GM23338 (cell line): ENCODE results near the gene PALLD. TPM values are rescaled to one million over a fixed set of nuclear protein-coding genes. Genes with fewer than 3 reads are reported as not detected.

ENCODE experiments used
- ATAC-seq: fragments of 200-7000 bp; cut with Tn5 transposase; 3 replicates; pipeline ENCODE4 v1.9.1; 2020
- DNase-seq: peaks from one replicate; pipeline ENCODE4 v3.0.0-alpha.2; 2015; ENCODE audit warnings: low spot score
- H2AFZ ChIP-seq: fragments of 200-600 bp; sonication (generic); 2 replicates; pipeline ENCODE4 v1.8.0; 2016; ENCODE audit warnings: antibody characterized with exemption, mild to moderate bottlenecking, moderate library complexity
- H3F3A ChIP-seq: fragments of 200-600 bp; sonication (generic); replicated peaks from 2 replicates; pipeline ENCODE4 v1.8.0; 2017; ENCODE audit warnings: antibody characterized with exemption, mixed run types, low read depth
- H3K27ac ChIP-seq: fragments of 200-600 bp; sonication (generic); 2 replicates; pipeline ENCODE4 v1.6.1; 2016; ENCODE audit warnings: low read depth
- H3K27me3 ChIP-seq: fragments of 200-600 bp; sonication (generic); 2 replicates; pipeline ENCODE4 v1.8.0; 2016; ENCODE audit warnings: mild to moderate bottlenecking, mixed run types, moderate library complexity; ENCODE audit not compliant: insufficient read depth
- H3K36me3 ChIP-seq: fragments of 200-600 bp; sonication (generic); 2 replicates; pipeline ENCODE4 v1.8.0; 2016; ENCODE audit warnings: mild to moderate bottlenecking; ENCODE audit not compliant: insufficient read depth
- H3K4me1 ChIP-seq: fragments of 200-600 bp; sonication (generic); 2 replicates; pipeline ENCODE4 v1.8.0; 2016; ENCODE audit warnings: mild to moderate bottlenecking, moderate library complexity; ENCODE audit not compliant: insufficient read depth
- H3K4me2 ChIP-seq: fragments of 200-600 bp; sonication (generic); 2 replicates; pipeline ENCODE4 v1.7.1; 2017; ENCODE audit warnings: mixed run types
- H3K4me3 ChIP-seq: fragments of 200-600 bp; sonication (generic); 2 replicates; pipeline ENCODE4 v1.6.1; 2016; ENCODE audit warnings: mixed run types
- H3K79me2 ChIP-seq: fragments of 200-600 bp; sonication (generic); replicated peaks from 2 replicates; pipeline ENCODE4 v1.8.0; 2017; ENCODE audit warnings: mild to moderate bottlenecking; ENCODE audit not compliant: insufficient read depth
- H3K9me2 ChIP-seq: fragments of 200-600 bp; sonication (generic); 2 replicates; pipeline ENCODE4 v1.8.0; 2017; ENCODE audit not compliant: insufficient read depth
- H4K20me1 ChIP-seq: fragments of 200-600 bp; sonication (generic); replicated peaks from 2 replicates; pipeline ENCODE4 v1.8.0; 2017; ENCODE audit warnings: mild to moderate bottlenecking; ENCODE audit not compliant: insufficient read depth
- H3K27ac Mint-ChIP-seq: 2 replicates; pipeline ENCODE4 v1.8.0; 2020; ENCODE audit warnings: inconsistent platforms, mild to moderate bottlenecking, moderate library complexity, mixed read lengths
- H3K27me3 Mint-ChIP-seq: 3 replicates; pipeline ENCODE4 v1.8.0; 2022; ENCODE audit warnings: low read depth, mild to moderate bottlenecking, moderate library complexity, mixed read lengths, inconsistent platforms; ENCODE audit not compliant: insufficient read depth, poor library complexity
- H3K36me3 Mint-ChIP-seq: 3 replicates; pipeline ENCODE4 v1.8.0; 2021; ENCODE audit warnings: low read depth, mild to moderate bottlenecking, inconsistent platforms, moderate library complexity, mixed read lengths
- H3K4me1 Mint-ChIP-seq: 3 replicates; pipeline ENCODE4 v1.8.0; 2020; ENCODE audit warnings: mild to moderate bottlenecking, inconsistent platforms, mixed read lengths
- H3K4me3 Mint-ChIP-seq: 3 replicates; pipeline ENCODE4 v1.8.0; 2021; ENCODE audit warnings: moderate library complexity, mild to moderate bottlenecking, inconsistent platforms, mixed read lengths
- H3K9me3 Mint-ChIP-seq: 3 replicates; pipeline ENCODE4 v1.8.0; 2020; ENCODE audit warnings: moderate library complexity, mild to moderate bottlenecking, inconsistent platforms, mixed read lengths
- CREB1 ChIP-seq: fragments of 250-450 bp; sonication (Bioruptor Pico); IDR thresholded peaks from 2 replicates; pipeline ENCODE4 v1.5.0; 2020; ENCODE audit warnings: low read depth, mild to moderate bottlenecking, moderate library complexity
- EZH2 ChIP-seq: fragments of 200-600 bp; sonication (generic); IDR thresholded peaks from one replicate; pipeline ENCODE4 v1.8.0; 2017; ENCODE audit warnings: antibody characterized with exemption, mild to moderate bottlenecking, low read depth; ENCODE audit not compliant: unreplicated experiment
- EZH2phosphoT487 ChIP-seq: fragments of 200-600 bp; sonication (generic); IDR thresholded peaks from one replicate; pipeline ENCODE4 v1.8.1; 2018; ENCODE audit warnings: antibody characterized with exemption; ENCODE audit not compliant: unreplicated experiment
- JUNB ChIP-seq: IDR thresholded peaks from one replicate; pipeline ENCODE4 v1.6.1; 2016; ENCODE audit warnings: antibody characterized with exemption; ENCODE audit not compliant: unreplicated experiment
- NANOG ChIP-seq: IDR thresholded peaks from 2 replicates; pipeline ENCODE4 v1.6.1; 2016; ENCODE audit warnings: antibody characterized with exemption, borderline replicate concordance
- POLR2AphosphoS5 ChIP-seq: IDR thresholded peaks from 2 replicates; pipeline ENCODE4 v1.6.1; 2016; ENCODE audit warnings: antibody characterized with exemption, low read depth
- STAT1 ChIP-seq: IDR thresholded peaks from one replicate; pipeline ENCODE4 v1.6.1; 2016; ENCODE audit warnings: antibody characterized with exemption; ENCODE audit not compliant: unreplicated experiment
- ZNF114 ChIP-seq: fragments of 250-450 bp; sonication (Bioruptor Pico); IDR thresholded peaks from 2 replicates; pipeline ENCODE4 v1.5.0; 2020; ENCODE audit warnings: mild to moderate bottlenecking, moderate library complexity
- ZNF331 ChIP-seq: fragments of 250-450 bp; sonication (Bioruptor Pico); IDR thresholded peaks from 2 replicates; pipeline ENCODE4 v1.5.0; 2020; ENCODE audit warnings: low read depth, mild to moderate bottlenecking, moderate library complexity
- polyA plus RNA-seq: library from polyadenylated mRNA; unstranded; fragments of >200 nt; fragmentation: Nextera tagmentation; extraction: Ambion mirVana; gene quantifications from 2 replicates; pipeline ENCODE4 v1.2.1, GENCODE V29; 2016
- total RNA-seq: library from RNA; depleted of rRNA; stranded (reverse); fragments of >200 nt; shearing (Covaris generic); gene quantifications from 2 replicates; pipeline ENCODE4 v1.2.3, GENCODE V29; 2014
- TF ChIP-seq, protein P1 (sequence below): fragments of 250-450 bp; sonication (Bioruptor Pico); IDR thresholded peaks from 2 replicates; pipeline ENCODE4 v1.5.0; 2020; ENCODE audit warnings: mild to moderate bottlenecking, moderate library complexity
- TF ChIP-seq, protein P2 (sequence below): IDR thresholded peaks from 2 replicates; pipeline ENCODE4 v1.6.1; 2016; ENCODE audit warnings: antibody characterized with exemption
- TF ChIP-seq, protein P3 (sequence below): IDR thresholded peaks from one replicate; pipeline ENCODE4 v1.6.1; 2018; ENCODE audit warnings: antibody characterized with exemption; ENCODE audit not compliant: unreplicated experiment
- TF ChIP-seq, protein P4 (sequence below), 2 experiments: fragments of 200-600 bp in 1 of 2; sonication (generic) in 1 of 2; conservative IDR thresholded peaks; 2 replicates each; pipeline versions ENCODE4 v1.5.1 to v1.6.1; 2016 to 2017; ENCODE audit warnings: antibody characterized with exemption in 2 of 2, low read depth in 2 of 2, mild to moderate bottlenecking in 2 of 2, moderate library complexity in 1 of 2

Gene PALLD
- total and polyA plus RNA-seq, 2 experiments from 2014 or later, result 13.1 to 30.2 TPM

DNA sequence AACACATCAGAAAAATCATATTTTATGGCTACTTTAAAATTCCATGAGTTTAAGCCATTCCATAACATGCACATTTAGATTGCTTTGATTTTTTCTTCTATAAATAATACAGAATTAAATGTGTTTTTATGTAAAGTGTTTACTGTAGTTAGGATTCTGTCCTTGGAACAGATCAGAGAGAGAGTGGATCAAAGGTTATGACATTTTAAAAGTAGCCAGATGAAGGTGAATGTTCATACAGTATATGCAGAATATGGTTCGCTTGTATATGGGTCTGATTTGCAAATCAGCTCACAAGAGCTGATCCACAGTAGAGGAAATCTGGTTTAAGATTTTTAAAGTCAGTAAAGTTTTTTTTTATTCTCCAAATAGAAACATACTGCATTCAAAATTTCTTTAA, 7.2 kb upstream of the PALLD start:
- no peaks in the 10 kb centered on the region for H3K36me3 ChIP-seq

More for the DNA sequence above, 7.2 kb upstream of the PALLD start:
- Histone ChIP-seq H3K9me2 (no peaks in the 10 kb centered on the region), H3K79me2 (no peaks in the 10 kb centered on the region), H3K4me2 (no peak overlapping the region), H3K4me3 (no peak overlapping the region), H3K4me1 (no peaks in the 10 kb centered on the region), H3F3A (no peaks in the 10 kb centered on the region), H3K27me3 (no peaks in the 10 kb centered on the region), H4K20me1 (no peaks in the 10 kb centered on the region), H3K27ac (no peak overlapping the region), H2AFZ (no peak overlapping the region)
- Mint-ChIP-seq H3K4me1 (no peaks in the 10 kb centered on the region; the same call in 2 of the 3 replicates), H3K4me3 (no peak overlapping the region), H3K27me3 (no peaks in the 10 kb centered on the region), H3K27ac (no peak overlapping the region), H3K9me3 (no peaks in the 10 kb centered on the region), H3K36me3 (no peaks in the 10 kb centered on the region)
- ATAC-seq, result no peak
- TF ChIP-seq, protein P1, sequence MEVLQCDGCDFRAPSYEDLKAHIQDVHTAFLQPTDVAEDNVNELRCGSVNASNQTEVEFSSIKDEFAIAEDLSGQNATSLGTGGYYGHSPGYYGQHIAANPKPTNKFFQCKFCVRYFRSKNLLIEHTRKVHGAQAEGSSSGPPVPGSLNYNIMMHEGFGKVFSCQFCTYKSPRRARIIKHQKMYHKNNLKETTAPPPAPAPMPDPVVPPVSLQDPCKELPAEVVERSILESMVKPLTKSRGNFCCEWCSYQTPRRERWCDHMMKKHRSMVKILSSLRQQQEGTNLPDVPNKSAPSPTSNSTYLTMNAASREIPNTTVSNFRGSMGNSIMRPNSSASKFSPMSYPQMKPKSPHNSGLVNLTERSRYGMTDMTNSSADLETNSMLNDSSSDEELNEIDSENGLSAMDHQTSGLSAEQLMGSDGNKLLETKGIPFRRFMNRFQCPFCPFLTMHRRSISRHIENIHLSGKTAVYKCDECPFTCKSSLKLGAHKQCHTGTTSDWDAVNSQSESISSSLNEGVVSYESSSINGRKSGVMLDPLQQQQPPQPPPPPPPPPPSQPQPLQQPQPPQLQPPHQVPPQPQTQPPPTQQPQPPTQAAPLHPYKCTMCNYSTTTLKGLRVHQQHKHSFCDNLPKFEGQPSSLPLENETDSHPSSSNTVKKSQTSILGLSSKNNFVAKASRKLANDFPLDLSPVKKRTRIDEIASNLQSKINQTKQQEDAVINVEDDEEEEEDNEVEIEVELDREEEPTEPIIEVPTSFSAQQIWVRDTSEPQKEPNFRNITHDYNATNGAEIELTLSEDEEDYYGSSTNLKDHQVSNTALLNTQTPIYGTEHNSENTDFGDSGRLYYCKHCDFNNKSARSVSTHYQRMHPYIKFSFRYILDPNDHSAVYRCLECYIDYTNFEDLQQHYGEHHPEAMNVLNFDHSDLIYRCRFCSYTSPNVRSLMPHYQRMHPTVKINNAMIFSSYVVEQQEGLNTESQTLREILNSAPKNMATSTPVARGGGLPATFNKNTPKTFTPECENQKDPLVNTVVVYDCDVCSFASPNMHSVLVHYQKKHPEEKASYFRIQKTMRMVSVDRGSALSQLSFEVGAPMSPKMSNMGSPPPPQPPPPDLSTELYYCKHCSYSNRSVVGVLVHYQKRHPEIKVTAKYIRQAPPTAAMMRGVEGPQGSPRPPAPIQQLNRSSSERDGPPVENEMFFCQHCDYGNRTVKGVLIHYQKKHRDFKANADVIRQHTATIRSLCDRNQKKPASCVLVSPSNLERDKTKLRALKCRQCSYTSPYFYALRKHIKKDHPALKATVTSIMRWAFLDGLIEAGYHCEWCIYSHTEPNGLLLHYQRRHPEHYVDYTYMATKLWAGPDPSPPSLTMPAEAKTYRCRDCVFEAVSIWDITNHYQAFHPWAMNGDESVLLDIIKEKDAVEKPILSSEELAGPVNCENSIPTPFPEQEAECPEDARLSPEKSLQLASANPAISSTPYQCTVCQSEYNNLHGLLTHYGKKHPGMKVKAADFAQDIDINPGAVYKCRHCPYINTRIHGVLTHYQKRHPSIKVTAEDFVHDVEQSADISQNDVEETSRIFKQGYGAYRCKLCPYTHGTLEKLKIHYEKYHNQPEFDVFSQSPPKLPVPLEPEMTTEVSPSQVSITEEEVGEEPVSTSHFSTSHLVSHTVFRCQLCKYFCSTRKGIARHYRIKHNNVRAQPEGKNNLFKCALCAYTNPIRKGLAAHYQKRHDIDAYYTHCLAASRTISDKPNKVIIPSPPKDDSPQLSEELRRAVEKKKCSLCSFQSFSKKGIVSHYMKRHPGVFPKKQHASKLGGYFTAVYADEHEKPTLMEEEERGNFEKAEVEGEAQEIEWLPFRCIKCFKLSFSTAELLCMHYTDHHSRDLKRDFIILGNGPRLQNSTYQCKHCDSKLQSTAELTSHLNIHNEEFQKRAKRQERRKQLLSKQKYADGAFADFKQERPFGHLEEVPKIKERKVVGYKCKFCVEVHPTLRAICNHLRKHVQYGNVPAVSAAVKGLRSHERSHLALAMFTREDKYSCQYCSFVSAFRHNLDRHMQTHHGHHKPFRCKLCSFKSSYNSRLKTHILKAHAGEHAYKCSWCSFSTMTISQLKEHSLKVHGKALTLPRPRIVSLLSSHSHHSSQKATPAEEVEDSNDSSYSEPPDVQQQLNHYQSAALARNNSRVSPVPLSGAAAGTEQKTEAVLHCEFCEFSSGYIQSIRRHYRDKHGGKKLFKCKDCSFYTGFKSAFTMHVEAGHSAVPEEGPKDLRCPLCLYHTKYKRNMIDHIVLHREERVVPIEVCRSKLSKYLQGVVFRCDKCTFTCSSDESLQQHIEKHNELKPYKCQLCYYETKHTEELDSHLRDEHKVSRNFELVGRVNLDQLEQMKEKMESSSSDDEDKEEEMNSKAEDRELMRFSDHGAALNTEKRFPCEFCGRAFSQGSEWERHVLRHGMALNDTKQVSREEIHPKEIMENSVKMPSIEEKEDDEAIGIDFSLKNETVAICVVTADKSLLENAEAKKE, result no peak
- no peak for TF ChIP-seq EZH2phosphoT487
- TF ChIP-seq JUNB, result no peak
- TF ChIP-seq ZNF114 (CRISPR knock-in tag), result no peak
- no peak for TF ChIP-seq STAT1
- TF ChIP-seq, protein P2, sequence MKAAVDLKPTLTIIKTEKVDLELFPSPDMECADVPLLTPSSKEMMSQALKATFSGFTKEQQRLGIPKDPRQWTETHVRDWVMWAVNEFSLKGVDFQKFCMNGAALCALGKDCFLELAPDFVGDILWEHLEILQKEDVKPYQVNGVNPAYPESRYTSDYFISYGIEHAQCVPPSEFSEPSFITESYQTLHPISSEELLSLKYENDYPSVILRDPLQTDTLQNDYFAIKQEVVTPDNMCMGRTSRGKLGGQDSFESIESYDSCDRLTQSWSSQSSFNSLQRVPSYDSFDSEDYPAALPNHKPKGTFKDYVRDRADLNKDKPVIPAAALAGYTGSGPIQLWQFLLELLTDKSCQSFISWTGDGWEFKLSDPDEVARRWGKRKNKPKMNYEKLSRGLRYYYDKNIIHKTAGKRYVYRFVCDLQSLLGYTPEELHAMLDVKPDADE, result no peak
- TF ChIP-seq, protein P3, sequence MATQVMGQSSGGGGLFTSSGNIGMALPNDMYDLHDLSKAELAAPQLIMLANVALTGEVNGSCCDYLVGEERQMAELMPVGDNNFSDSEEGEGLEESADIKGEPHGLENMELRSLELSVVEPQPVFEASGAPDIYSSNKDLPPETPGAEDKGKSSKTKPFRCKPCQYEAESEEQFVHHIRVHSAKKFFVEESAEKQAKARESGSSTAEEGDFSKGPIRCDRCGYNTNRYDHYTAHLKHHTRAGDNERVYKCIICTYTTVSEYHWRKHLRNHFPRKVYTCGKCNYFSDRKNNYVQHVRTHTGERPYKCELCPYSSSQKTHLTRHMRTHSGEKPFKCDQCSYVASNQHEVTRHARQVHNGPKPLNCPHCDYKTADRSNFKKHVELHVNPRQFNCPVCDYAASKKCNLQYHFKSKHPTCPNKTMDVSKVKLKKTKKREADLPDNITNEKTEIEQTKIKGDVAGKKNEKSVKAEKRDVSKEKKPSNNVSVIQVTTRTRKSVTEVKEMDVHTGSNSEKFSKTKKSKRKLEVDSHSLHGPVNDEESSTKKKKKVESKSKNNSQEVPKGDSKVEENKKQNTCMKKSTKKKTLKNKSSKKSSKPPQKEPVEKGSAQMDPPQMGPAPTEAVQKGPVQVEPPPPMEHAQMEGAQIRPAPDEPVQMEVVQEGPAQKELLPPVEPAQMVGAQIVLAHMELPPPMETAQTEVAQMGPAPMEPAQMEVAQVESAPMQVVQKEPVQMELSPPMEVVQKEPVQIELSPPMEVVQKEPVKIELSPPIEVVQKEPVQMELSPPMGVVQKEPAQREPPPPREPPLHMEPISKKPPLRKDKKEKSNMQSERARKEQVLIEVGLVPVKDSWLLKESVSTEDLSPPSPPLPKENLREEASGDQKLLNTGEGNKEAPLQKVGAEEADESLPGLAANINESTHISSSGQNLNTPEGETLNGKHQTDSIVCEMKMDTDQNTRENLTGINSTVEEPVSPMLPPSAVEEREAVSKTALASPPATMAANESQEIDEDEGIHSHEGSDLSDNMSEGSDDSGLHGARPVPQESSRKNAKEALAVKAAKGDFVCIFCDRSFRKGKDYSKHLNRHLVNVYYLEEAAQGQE, result no peak
- TF ChIP-seq NANOG, result no peak
- no peak for TF ChIP-seq CREB1 (CRISPR knock-in tag)
- TF ChIP-seq, protein P4, sequence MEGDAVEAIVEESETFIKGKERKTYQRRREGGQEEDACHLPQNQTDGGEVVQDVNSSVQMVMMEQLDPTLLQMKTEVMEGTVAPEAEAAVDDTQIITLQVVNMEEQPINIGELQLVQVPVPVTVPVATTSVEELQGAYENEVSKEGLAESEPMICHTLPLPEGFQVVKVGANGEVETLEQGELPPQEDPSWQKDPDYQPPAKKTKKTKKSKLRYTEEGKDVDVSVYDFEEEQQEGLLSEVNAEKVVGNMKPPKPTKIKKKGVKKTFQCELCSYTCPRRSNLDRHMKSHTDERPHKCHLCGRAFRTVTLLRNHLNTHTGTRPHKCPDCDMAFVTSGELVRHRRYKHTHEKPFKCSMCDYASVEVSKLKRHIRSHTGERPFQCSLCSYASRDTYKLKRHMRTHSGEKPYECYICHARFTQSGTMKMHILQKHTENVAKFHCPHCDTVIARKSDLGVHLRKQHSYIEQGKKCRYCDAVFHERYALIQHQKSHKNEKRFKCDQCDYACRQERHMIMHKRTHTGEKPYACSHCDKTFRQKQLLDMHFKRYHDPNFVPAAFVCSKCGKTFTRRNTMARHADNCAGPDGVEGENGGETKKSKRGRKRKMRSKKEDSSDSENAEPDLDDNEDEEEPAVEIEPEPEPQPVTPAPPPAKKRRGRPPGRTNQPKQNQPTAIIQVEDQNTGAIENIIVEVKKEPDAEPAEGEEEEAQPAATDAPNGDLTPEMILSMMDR (conservative IDR thresholded peaks at IDR 0.05; ENCODE audit: low read depth in 2 of 2), result no peak
- no peak for TF ChIP-seq ZNF331
- TF ChIP-seq POLR2AphosphoS5, result no peak
- no peak for TF ChIP-seq EZH2
- DNase-seq, result no peak
